Activated CD8-positive, alpha-beta memory T cell treated with anti-CD3 and anti-CD28 coated beads, Interleukin-2, amount 50 U/mL, for 24 hours (primary cell): ENCODE measurements around the gene SMOC2.

Experiments
- DNase-seq: peaks from one replicate; pipeline ENCODE4 v3.0.0-alpha.2; 2020; ENCODE audit errors: extremely low read depth

The SMOC2 gene

GRCh38 chr6:168415098-168415992 lies 25.6 kb upstream of the SMOC2 start:
- DNase-seq, result no peak

GRCh38 chr6:168415993-168416530 lies 24.9 kb upstream of the SMOC2 start:
- no peak for DNase-seq

- no peak for DNase-seq
These were observed 24.5 kb upstream of the SMOC2 start for GRCh38 chr6:168416531-168416930.

GRCh38 chr6:168417191-168417590 lies 23.8 kb upstream of the SMOC2 start:
- no peak for DNase-seq

GRCh38 chr6:168417679-168418557 lies 23.1 kb upstream of the SMOC2 start:
- DNase-seq, result no peak

- DNase-seq, result no peak
These were observed 22.3 kb upstream of the SMOC2 start for GRCh38 chr6:168418711-168419121.

GRCh38 chr6:168419569-168419968 lies 21.4 kb upstream of the SMOC2 start:
- no peak for DNase-seq

GRCh38 chr6:168420084-168420483 lies 20.9 kb upstream of the SMOC2 start:
- no peak for DNase-seq

GRCh38 chr6:168420706-168421105 lies 20.3 kb upstream of the SMOC2 start:
- DNase-seq, result no peak

- DNase-seq, result no peak
These were observed 13.8 kb upstream of the SMOC2 start for GRCh38 chr6:168427184-168427583.

GRCh38 chr6:168428052-168428826 lies 12.7 kb upstream of the SMOC2 start:
- DNase-seq, result no peak

GRCh38 chr6:168428863-168429262 lies 12.1 kb upstream of the SMOC2 start:
- DNase-seq, result no peak

GRCh38 chr6:168432196-168432595 lies 8.8 kb upstream of the SMOC2 start:
- no peak for DNase-seq

GRCh38 chr6:168433898-168434297 lies 7.1 kb upstream of the SMOC2 start:
- no peak for DNase-seq

GRCh38 chr6:168434505-168434904 lies 6.5 kb upstream of the SMOC2 start:
- no peak for DNase-seq

GRCh38 chr6:168437751-168438150 lies 3.2 kb upstream of the SMOC2 start:
- no peak for DNase-seq

GRCh38 chr6:168438783-168439520 lies 2.0 kb upstream of the SMOC2 start:
- DNase-seq, result no peak

GRCh38 chr6:168439794-168440450 lies 1.1 kb upstream of the SMOC2 start:
- DNase-seq, result no peak

GRCh38 chr6:168441434-168442391 lies 729 bp downstream of the SMOC2 start:
- no peak for DNase-seq
